ENCODE results near the gene MINDY1. TPM values are rescaled to one million over a fixed set of nuclear protein-coding genes. Genes with fewer than 3 reads are reported as not detected.

MINDY1 gene
- total and polyA plus RNA-seq, 3 donors from 2014 or later = 49.8 to 69.8 (median 56.9) TPM

GRCh38 chr1:150987924-150988323 lies 18.8 kb downstream of the MINDY1 start:
- Histone ChIP-seq H3K27ac (no peak overlapping the region), H3K4me1 (no peaks in the 10 kb centered on the region), H3K4me3 (no peak overlapping the region), H3K9me3 (no peaks in the 10 kb centered on the region), H3K27me3 (no peaks in the 10 kb centered on the region), H3K36me3 (ENCODE audit: low read depth, missing control alignments) (no peaks in the 10 kb centered on the region)
- no peak for DNase-seq
- intact Hi-C loops (cut with DNase I; ENCODE audit: low total_unique reads) = no loop called here
- 76 to 86% methylated on average over 7 of the region's 7 CpGs for WGBS, 2 donors
- no peak for TF ChIP-seq CTCF (IDR thresholded peaks at IDR 0.05)
- no peak for TF ChIP-seq POLR2A (IDR thresholded peaks at IDR 0.05)

GRCh38 chr1:150985179-150985825 lies 21.4 kb downstream of the MINDY1 start:
- H3K27ac ChIP-seq = no peak overlapping the region
- intact Hi-C loops (cut with DNase I; ENCODE audit: low total_unique reads) = no loop called here
- H3K4me3 ChIP-seq = no peak overlapping the region
- 87 to 94% methylated on average over 2 of the region's 2 CpGs for WGBS, 2 donors
- H3K4me1 ChIP-seq = peaks cover 19% of the 10 kb centered on the region
- H3K9me3 ChIP-seq = no peaks in the 10 kb centered on the region
- no peak for DNase-seq
- no peaks in the 10 kb centered on the region for H3K36me3 ChIP-seq (ENCODE audit: low read depth, missing control alignments)
- no peaks in the 10 kb centered on the region for H3K27me3 ChIP-seq
- TF ChIP-seq CTCF (IDR thresholded peaks at IDR 0.05) = no peak
- no peak for TF ChIP-seq POLR2A (IDR thresholded peaks at IDR 0.05)

GRCh38 chr1:150981805-150982712 lies 24.6 kb downstream of the MINDY1 start, which contains the start of gene ANXA9:
Gene ANXA9, plus strand, starts transcription at chr1:150982292. Its CDS starts 814 bp downstream, at chr1:150983106.
- H3K36me3 ChIP-seq (ENCODE audit: low read depth, missing control alignments) = no peaks in the 10 kb centered on the region
- TF ChIP-seq POLR2A (IDR thresholded peaks at IDR 0.05) (no peak), CTCF (IDR thresholded peaks at IDR 0.05) (no peak)
- peak; percentile 89 for DNase-seq
- WGBS, 2 donors = 49 to 58% methylated on average over 6 to 12 of the region's 12 CpGs
- no peaks in the 10 kb centered on the region for H3K27me3 ChIP-seq
- no peaks in the 10 kb centered on the region for H3K9me3 ChIP-seq
- peaks cover 33% of the 10 kb centered on the region for H3K4me1 ChIP-seq
- intact Hi-C loops (cut with DNase I; ENCODE audit: low total_unique reads) = no loop called here
- H3K4me3 ChIP-seq = no peak within 1 kb of the TSS
- no peak within 1 kb of the TSS for H3K27ac ChIP-seq

GRCh38 chr1:150981177-150981804 lies 25.4 kb downstream of the MINDY1 start:
- intact Hi-C loops (cut with DNase I; ENCODE audit: low total_unique reads) = no loop called here
- H3K27ac ChIP-seq = no peak overlapping the region
- DNase-seq = no peak
- no peaks in the 10 kb centered on the region for H3K9me3 ChIP-seq
- no peak overlapping the region for H3K4me3 ChIP-seq
- WGBS, 2 donors = 82 to 88% methylated on average over 6 of the region's 6 CpGs
- TF ChIP-seq POLR2A (IDR thresholded peaks at IDR 0.05) (no peak), CTCF (IDR thresholded peaks at IDR 0.05) (no peak)
- peaks cover 33% of the 10 kb centered on the region for H3K4me1 ChIP-seq
- no peaks in the 10 kb centered on the region for H3K36me3 ChIP-seq (ENCODE audit: low read depth, missing control alignments)
- H3K27me3 ChIP-seq = no peaks in the 10 kb centered on the region
